ENCODE measurements around the gene ADM. TPM values are rescaled to one million over a fixed set of nuclear protein-coding genes. Genes with fewer than 3 reads are reported as not detected.

Gene ADM
- total RNA-seq, 2 donors from 2014 or later: 0.57 to 33.6 TPM

GRCh38 chr11:10331548-10332289, 26.8 kb downstream of the ADM start:
- no peak for ATAC-seq
- Mint-ChIP-seq H3K9me3 (peaks cover 0 to 8% of the 10 kb centered on the region in 2 donors), H3K27ac (no peak overlapping the region), H3K36me3 (peaks cover 0 to 20% of the 10 kb centered on the region in 2 donors)
- DNase-seq (ENCODE audit: low spot score in 2 of 2): no peak

GRCh38 chr11:10333490-10333889, 28.6 kb downstream of the ADM start:
- ATAC-seq: no peak
- peaks cover 0 to 8% of the 10 kb centered on the region in 2 donors for H3K9me3 Mint-ChIP-seq
- H3K36me3 Mint-ChIP-seq: peaks cover 0 to 20% of the 10 kb centered on the region in 2 donors

GRCh38 chr11:10338287-10338686, 33.4 kb downstream of the ADM start:
- no peak for ATAC-seq
- Mint-ChIP-seq H3K27ac (no peak overlapping the region), H3K9me3 (no peaks in the 10 kb centered on the region), H3K36me3 (peaks cover 0 to 2% of the 10 kb centered on the region in 2 donors)
- DNase-seq (ENCODE audit: low spot score in 2 of 2): no peak

More at GRCh38 chr11:10333490-10333889, 28.6 kb downstream of the ADM start:
- H3K27ac Mint-ChIP-seq: no peak overlapping the region
- DNase-seq (ENCODE audit: low spot score in 2 of 2): no peak

GRCh38 chr11:10348650-10349280, 43.9 kb downstream of the ADM start:
- ATAC-seq: no peak
- no peak overlapping the region for H3K27ac Mint-ChIP-seq
- no peaks in the 10 kb centered on the region for H3K36me3 Mint-ChIP-seq

GRCh38 chr11:10349281-10349665, 44.4 kb downstream of the ADM start:
- no peaks in the 10 kb centered on the region for H3K36me3 Mint-ChIP-seq
- ATAC-seq (no peak), DNase-seq (ENCODE audit: low spot score in 2 of 2) (no peak)
- H3K27ac Mint-ChIP-seq: no peak overlapping the region
- no peaks in the 10 kb centered on the region for H3K9me3 Mint-ChIP-seq

More at GRCh38 chr11:10348650-10349280, 43.9 kb downstream of the ADM start:
- H3K9me3 Mint-ChIP-seq: no peaks in the 10 kb centered on the region
- no peak for DNase-seq (ENCODE audit: low spot score in 2 of 2)

GRCh38 chr11:10349806-10350205, 44.9 kb downstream of the ADM start:
- no peaks in the 10 kb centered on the region for H3K36me3 Mint-ChIP-seq
- ATAC-seq: no peak
- DNase-seq (ENCODE audit: low spot score in 2 of 2): no peak
- H3K27ac Mint-ChIP-seq: no peak overlapping the region
- H3K9me3 Mint-ChIP-seq: no peaks in the 10 kb centered on the region

GRCh38 chr11:10350334-10350733, 45.5 kb downstream of the ADM start:
- DNase-seq (ENCODE audit: low spot score in 2 of 2) (no peak), ATAC-seq (no peak)
- Mint-ChIP-seq H3K36me3 (no peaks in the 10 kb centered on the region), H3K9me3 (no peaks in the 10 kb centered on the region), H3K27ac (no peak overlapping the region)

GRCh38 chr11:10351435-10351764, 46.5 kb downstream of the ADM start:
- DNase-seq (ENCODE audit: low spot score in 2 of 2) (no peak), ATAC-seq (no peak)
- no peaks in the 10 kb centered on the region for H3K36me3 Mint-ChIP-seq
- no peak overlapping the region for H3K27ac Mint-ChIP-seq
- no peaks in the 10 kb centered on the region for H3K9me3 Mint-ChIP-seq

GRCh38 chr11:10351765-10352641, 47.1 kb downstream of the ADM start:
- ATAC-seq: no peak
- Mint-ChIP-seq H3K36me3 (no peaks in the 10 kb centered on the region), H3K27ac (no peak overlapping the region), H3K9me3 (no peaks in the 10 kb centered on the region)
- DNase-seq (ENCODE audit: low spot score in 2 of 2): no peak

- Mint-ChIP-seq H3K36me3 (no peaks in the 10 kb centered on the region), H3K9me3 (no peaks in the 10 kb centered on the region), H3K27ac (no peak overlapping the region)
- no peak for ATAC-seq
- no peak for DNase-seq (ENCODE audit: low spot score in 2 of 2)
These were observed 48.2 kb downstream of the ADM start for GRCh38 chr11:10352921-10353550.

- no peaks in the 10 kb centered on the region for H3K9me3 Mint-ChIP-seq
- ATAC-seq (no peak), DNase-seq (ENCODE audit: low spot score in 2 of 2) (no peak)
- H3K27ac Mint-ChIP-seq: no peak overlapping the region
- no peaks in the 10 kb centered on the region for H3K36me3 Mint-ChIP-seq
These were observed 49.5 kb downstream of the ADM start for GRCh38 chr11:10354389-10354788.

GRCh38 chr11:10355257-10355661, 50.4 kb downstream of the ADM start:
- Mint-ChIP-seq H3K9me3 (no peaks in the 10 kb centered on the region), H3K36me3 (no peaks in the 10 kb centered on the region), H3K27ac (no peak overlapping the region)
- ATAC-seq (no peak), DNase-seq (ENCODE audit: low spot score in 2 of 2) (no peak)

- Mint-ChIP-seq H3K9me3 (peaks cover 0 to 3% of the 10 kb centered on the region in 2 donors), H3K36me3 (no peaks in the 10 kb centered on the region), H3K27ac (no peak overlapping the region)
- ATAC-seq (no peak), DNase-seq (ENCODE audit: low spot score in 2 of 2) (no peak)
These were observed 51.3 kb downstream of the ADM start for GRCh38 chr11:10356161-10356560.

Other genes starting within 250 kb of the ADM start
- gene SBF2, start 10.9 kb upstream of the ADM start, total RNA-seq: 10 to 100 TPM; 17.8 to 33.2 TPM
- 10 to 100 TPM; 41.9 to 50.5 TPM for gene AMPD3, start 150.2 kb downstream of the ADM start, total RNA-seq
- gene RNF141, start 236.1 kb downstream of the ADM start, total RNA-seq: 10 to 100 TPM in 1 of 2 donors, 1 to 10 TPM in 1; 9.1 to 12.2 TPM